ENCODE results near the gene TROAP. TPM values are rescaled to one million over a fixed set of nuclear protein-coding genes. Genes with fewer than 3 reads are reported as not detected.

Gene TROAP
- total and polyA plus RNA-seq, 9 of the 15 experiments (the other 6 are each of a cell fraction or from before 2014, with no cell fraction given), result 46.4 to 171 (median 59.8) TPM

GRCh38 chr12:49342066-49342913 lies 19.2 kb downstream of the TROAP start (continued):
- TF ChIP-seq NFXL1 (CRISPR knock-in tag; IDR thresholded peaks at IDR 0.05), result no peak
- TF ChIP-seq RBM15 (IDR thresholded peaks at IDR 0.05; ENCODE audit: insufficient read depth, low read length), result no peak
- TF ChIP-seq ZBTB43 (CRISPR knock-in tag; IDR thresholded peaks at IDR 0.05), result peak; percentile 38; the same call in 1 of the 2 replicates
- no peak for TF ChIP-seq E2F4 (CRISPR knock-in tag; IDR thresholded peaks at IDR 0.05; ENCODE audit: low read depth)
- no peak; a peak in 1 of 4 replicates for TF ChIP-seq KDM4B (IDR thresholded peaks at IDR 0.05; ENCODE audit: borderline replicate concordance in 2 of 2, low read depth in 1 of 2)
- TF ChIP-seq RBM17 (IDR thresholded peaks at IDR 0.05; ENCODE audit: borderline replicate concordance, low read depth, low read length), result no peak
- TF ChIP-seq ETV5 (CRISPR knock-in tag; IDR thresholded peaks at IDR 0.05; ENCODE audit: low read depth), result peak; percentile 71; the same call in 1 of the 2 replicates
- TF ChIP-seq PBX2 (CRISPR knock-in tag; IDR thresholded peaks at IDR 0.05; ENCODE audit: low read depth), result peak; percentile 48; the same call in 1 of the 2 replicates
- TF ChIP-seq PBX2 (tag; conservative IDR thresholded peaks at IDR 0.05; ENCODE audit: low read depth), result no peak
- no peak for TF ChIP-seq THRAP3 (IDR thresholded peaks at IDR 0.05; ENCODE audit: borderline replicate concordance)
- no peak for TF ChIP-seq ID3 (CRISPR knock-in tag; IDR thresholded peaks at IDR 0.05)
- TF ChIP-seq ID3 (tag; IDR thresholded peaks at IDR 0.05), result 0 out of 2 replicates have a peak, but pooled peaks have one; percentile 55
- TF ChIP-seq CREBBP (IDR thresholded peaks at IDR 0.05; ENCODE audit: low read depth, low read length), result no peak
- TF ChIP-seq DMBX1 (CRISPR knock-in tag; IDR thresholded peaks at IDR 0.05; ENCODE audit: borderline replicate concordance), result peak; percentile 48; the same call in 1 of the 2 replicates
- no peak for TF ChIP-seq FOXA1 (IDR thresholded peaks at IDR 0.05; ENCODE audit: borderline replicate concordance)
- no peak for TF ChIP-seq ZNF121 (CRISPR knock-in tag; conservative IDR thresholded peaks at IDR 0.05)
- peak; percentile 53; the same call in 1 of the 2 replicates for TF ChIP-seq LCOR (CRISPR knock-in tag; IDR thresholded peaks at IDR 0.05)
- TF ChIP-seq ZNF354B (CRISPR knock-in tag; IDR thresholded peaks at IDR 0.05), result no peak
- TF ChIP-seq SPI1 (IDR thresholded peaks at IDR 0.05; ENCODE audit: borderline replicate concordance, low read depth, low read length), result no peak
- TF ChIP-seq DNMT1 (IDR thresholded peaks at IDR 0.05), result no peak
- TF ChIP-seq GTF2F1 (IDR thresholded peaks at IDR 0.05; ENCODE audit: low read depth, low read length), result peak; percentile 19; the same call in 1 of the 2 replicates
- TF ChIP-seq U2AF2 (optimal IDR thresholded peaks at IDR 0.05; ENCODE audit: low read depth, low read length), result no peak
- no peak for TF ChIP-seq NFIX (CRISPR knock-in tag; IDR thresholded peaks at IDR 0.05; ENCODE audit: low read depth)

Data from K562 (cell line).